SHP77 (cell line): ENCODE data around the gene SNRK.
A peak's percentile ranks its signal among the peaks of the same experiment; 100 is the strongest.

Experiments used
- DNase-seq, 2 experiments: peaks; one replicate each; lab custom pipeline; 2025; lab: John Stamatoyannopoulos, UW

Gene SNRK

DNA sequence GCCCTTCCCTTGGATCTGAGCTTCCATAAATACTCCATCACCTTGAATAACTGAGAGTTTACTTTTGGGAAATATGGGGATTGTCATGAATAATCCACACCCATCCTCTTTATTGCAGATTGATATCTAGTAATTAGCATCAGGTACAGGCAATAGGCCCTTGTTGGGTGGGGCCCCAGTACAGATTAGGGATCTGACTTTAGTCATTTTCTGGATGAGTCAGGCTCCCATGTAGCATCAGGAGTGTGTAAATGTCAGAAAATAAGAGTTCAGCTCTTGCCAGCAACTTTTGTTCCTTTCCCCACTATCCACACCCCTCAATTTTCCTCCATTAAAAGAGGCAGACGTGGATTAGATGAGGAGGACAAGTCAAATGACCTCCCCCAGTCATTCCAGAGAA is 17.7 kb upstream of the SNRK start:
- no peak for DNase-seq

DNA sequence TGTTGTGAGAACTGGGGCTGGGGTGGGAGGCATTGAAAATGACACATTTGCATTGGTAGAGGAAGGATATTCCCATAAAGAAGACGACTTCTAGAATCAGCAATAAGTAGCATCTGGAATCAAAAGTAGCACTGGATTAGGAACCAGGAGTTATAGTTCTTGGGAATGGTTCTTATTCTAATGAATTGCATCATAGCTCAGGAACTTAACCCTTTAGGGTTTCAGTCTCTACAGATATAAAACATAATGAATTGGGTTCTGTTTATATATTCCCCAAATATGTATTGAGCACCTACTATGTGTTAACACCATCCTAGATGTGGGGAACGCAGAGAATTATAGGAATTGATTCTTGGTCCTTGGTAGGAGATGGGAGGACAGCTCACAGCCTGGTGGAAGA is 16.3 kb upstream of the SNRK start:
- DNase-seq = no peak

DNA sequence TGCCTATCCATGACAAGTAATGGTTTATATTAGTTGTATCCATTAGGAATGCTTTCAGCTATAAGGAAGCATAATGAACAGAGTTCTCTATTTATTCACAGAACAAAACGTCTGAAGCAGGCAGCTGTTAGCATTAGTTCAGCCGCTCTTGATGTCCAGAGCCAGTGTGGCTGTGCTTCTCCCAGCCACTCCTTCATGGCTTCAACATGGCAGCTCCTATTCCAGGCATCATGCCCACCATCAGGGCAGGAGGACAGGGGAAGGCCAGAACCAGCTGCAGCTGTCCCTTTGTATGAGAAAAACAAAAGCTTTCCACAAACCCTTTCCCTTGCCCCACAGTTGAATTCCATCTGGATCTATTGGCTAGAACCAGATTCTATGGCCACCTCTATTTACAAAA is 12.9 kb upstream of the SNRK start:
- DNase-seq = no peak

DNA sequence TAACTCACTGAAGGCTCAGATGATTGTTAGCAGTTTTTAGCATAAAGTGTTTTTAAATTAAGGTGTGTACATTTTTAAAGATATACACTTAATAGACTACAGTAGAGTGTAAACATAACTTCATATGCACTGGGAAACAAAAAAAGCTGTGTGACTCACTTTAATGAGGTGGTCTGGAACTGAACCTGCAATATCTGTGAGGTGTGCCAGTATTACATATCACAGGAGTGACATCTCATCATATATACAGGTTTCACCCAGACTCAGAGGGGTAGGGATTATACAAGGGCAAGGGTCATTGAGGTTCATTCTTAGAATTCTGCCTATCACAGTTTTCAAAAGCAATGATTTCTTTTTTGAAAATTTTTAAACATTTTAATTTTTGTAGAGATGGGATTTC is 7.3 kb upstream of the SNRK start:
- DNase-seq = no peak

DNA sequence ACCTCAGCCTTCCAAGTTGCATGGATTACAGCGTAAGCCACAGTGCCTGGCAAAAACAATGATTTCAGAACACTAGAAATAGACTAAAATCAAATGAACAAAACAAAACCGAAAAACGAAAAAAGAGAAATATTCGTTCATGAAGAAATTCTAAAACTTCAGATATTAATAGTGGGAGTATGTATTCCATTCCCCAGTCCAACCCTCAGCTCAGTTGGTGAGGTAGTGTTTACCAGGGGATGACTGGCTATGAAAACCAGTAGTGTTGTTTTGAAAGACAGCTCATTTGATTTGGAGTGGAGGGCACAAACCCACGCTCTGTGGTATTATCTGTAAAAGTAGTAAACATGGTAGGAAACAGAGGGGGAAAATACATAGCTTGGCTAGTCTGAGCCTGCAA is 6.8 kb upstream of the SNRK start:
- no peak for DNase-seq

DNA sequence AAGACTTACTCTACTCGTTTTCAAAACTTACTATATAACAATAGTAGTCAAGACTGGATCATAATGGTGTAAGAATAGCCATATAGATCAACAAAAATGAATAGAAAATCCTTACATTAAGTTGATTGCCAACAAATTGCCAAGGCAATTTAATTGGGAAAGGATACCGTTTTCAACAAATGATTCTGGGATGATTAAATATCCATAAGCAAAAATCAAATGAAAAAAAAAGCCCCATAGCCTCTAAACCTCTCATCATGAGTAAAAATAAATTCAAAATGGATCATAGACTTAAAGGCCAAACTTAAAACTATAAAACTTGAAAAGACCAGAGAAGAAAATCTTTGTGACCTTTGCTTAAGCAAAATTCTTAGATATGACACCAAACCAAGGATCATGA is 5.3 kb upstream of the SNRK start:
- DNase-seq = no peak

DNA sequence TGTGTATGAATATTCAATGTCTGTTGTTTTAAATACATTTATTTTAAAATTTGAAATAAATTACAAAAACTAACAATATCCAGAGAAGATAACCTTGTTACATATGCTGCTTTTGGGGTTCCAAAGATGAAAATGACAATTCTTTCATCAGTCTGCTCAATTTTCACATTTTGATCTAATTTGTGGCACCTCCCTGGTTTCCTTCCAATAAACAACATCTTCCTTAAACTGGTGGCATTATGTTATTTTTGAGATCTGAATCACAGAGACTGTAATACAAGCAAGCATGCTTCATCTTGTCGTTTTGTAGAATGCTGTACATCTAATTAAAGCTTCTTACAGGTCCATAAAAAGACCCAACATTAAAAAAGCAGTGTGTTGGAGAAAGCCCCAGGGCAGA is 2.2 kb upstream of the SNRK start:
- DNase-seq = no peak

DNA sequence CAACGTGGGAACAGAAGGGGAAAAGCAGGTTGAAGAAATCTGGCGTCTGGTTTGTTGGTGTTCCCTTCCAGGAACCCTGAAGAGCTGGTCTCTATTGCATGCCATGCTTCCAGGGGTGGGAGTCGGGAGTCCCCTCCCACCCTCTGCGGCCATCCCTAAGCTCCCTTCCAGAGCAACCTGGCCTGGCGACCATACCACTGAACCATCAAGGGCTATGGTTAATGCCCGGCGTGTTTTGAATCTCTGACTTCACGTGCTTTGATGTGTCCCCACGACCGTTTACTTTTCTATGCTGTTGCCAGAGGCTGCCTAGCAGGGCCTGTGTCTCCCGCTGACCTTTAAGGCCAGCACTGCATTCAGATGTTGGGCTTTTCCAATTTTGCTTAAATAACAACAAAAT is 696 bp upstream of the SNRK start:
- DNase-seq = no peak

DNA sequence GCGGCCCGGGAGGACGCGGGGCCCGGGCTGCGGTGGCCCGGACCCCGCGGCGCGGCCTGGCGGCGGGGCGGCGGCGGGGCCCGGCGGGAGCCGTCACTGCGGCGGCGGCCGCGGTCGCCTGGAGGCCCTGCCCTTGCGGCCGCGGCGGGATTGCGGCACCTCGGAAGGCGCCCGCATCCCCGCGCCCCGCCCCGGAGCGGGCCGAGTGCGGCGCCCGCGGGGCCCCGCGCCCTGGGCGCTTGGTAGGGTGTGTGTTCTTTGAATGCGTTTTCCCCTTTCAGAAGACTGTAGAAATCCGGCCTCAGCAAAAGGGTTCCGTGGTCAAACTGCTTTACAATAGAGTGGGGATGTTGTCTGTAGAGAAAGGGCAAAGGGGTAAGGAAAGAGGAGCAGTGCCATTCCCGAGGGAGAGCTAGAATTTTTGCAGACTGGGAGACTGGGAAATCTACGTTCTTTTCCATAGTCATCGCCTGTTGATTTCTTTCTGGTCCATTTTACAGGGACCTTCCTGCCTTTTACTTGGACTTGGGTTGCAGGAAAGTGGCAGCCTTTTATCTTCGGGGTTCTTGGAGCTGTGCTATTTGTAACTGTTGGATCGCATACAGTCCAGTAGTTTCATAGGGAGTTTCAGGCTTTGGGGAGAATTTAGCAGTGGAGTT is 630 bp downstream of the SNRK start:
- DNase-seq = peak in 1 of 2 experiments; percentile 8

DNA sequence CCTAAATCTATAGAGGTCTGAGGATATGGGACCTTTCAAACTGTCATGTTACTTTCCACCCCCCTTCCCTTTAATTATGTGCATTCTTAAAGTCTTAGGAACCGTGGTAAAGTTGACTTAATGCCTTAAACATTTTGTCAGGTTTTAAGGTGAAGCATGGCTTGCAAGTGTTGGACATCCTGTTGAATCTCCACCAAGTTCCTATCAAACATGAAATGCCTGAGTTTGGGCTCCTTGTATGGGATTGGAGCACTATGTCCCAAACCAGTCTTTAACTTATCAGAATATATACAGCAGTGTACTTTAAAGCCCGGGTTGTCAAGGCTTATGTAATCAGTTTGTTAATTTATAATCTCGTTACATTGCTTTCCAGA is 1.1 kb downstream of the SNRK start:
- no peak for DNase-seq

DNA sequence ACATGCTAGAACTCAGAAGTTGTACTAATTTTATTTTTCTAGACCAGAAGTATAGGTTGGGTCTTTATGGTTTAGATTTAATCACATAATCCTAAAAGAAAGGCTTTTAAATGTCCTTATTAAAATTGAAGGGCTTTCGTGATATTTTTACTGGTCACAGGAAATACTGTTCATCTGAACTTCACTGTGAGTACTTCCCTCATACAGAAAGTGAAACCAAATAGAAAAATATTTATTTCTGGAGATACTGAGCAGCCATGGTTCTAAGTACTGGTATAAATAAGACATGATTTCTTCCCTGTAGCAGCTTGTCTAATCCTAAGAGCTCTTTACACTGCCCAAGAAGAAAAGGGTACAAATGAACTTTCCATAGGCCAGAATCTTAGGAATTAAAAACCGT is 2.0 kb downstream of the SNRK start:
- DNase-seq = no peak

DNA sequence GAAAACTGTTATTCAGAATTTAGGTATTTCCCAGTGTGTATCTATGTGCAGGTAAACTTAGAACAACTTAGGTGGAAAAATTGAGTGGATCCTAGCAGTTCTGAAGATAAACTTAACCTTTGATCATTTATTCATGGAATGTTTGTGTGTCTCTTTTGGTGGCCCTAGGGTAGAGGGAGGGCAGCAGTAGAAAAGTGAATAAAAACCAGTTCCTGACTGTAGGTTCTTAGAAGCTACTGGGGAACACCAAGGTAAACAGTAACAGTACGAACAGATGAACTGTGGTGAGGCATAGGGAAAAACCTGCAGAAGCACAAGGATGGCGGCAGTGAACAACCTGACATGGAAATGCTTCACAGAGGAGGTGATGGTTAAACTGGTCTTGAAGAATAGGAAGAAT is 2.5 kb downstream of the SNRK start:
- DNase-seq = no peak

DNA sequence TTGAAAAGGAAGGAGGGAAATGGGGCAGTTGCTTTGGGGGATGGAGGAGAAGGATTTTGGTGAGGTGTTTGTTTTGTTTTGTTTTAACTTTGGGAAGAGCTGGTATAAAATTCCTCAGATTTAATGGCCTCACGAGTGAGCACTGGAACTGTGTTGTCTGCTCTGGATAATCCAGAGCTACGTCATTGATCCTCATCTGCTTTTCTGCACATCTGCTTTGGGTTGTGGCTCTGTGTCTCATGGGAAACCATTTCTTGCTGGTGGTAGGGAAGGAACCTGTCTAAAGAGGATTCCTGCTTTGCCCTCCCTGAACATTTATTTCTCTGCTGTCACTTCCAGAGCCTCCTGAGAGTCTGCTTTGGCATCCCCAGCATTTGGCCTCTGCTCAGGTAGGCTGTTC is 3.1 kb downstream of the SNRK start:
- DNase-seq = no peak

DNA sequence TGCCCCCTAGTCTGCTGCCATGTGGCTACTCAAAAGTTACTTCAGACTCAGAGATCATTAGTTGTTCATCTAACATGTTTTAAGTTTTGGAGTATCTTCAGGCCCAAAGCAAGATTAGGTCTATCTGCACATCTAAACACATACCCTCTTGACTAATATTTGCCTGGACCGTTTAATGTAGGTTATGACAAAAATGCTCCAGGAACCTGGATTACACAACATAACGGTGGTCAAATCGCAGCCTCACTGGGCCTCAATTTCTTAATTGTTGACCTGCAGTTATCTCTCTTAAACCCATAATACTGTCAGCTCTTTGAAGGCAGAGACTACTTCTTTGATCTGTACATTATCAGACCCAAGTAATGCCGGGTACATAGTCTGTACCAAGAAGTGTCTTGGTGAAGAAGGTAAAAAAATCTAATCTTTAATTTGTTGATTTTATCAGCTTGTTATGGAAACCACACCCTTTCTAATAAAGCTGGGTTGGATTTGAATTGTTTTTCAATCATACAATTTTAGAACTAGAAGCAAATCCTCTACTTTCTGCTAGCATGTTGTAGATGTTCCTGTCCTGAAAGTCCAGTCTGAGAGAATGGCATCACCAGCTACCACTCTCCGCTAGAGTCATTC is 3.6 kb downstream of the SNRK start:
- DNase-seq = no peak

DNA sequence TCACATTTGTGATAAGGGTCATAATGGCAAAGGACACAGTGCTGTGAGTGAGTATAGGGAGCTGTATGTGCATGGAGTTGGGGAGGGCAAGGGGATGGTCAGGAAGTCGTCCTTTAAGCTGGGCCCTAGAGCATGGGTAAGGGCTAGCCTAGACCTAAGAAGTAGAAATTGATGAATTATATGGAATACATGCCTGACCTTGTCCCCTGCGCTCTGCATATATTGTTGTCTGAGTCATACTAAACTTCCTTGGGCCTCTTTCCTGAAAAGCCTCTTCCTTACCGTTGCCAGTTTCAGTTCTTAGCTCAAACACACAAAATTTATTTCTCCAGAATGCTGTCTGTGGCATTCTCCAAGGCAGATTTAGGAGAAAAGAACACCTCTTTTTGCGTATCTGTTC is 4.6 kb downstream of the SNRK start:
- no peak for DNase-seq

DNA sequence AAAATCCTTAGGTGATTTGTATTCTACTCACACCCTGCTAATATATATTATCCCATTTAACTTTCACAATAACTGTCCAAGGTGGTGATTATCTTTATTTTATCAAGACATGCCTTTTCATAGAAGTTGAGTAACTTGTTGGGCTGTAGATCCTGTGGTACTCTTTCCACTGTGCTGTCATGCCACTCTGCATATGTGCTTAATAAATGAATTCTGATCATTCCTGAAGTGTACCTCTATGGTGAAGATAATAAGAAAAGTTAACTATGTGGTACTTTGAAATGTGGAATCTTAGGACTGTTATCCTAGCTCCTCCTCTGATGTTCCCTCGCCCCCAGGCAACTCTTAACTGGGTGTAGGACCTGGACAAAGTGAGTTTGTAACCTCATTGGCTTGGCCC is 5.2 kb downstream of the SNRK start:
- DNase-seq = no peak

DNA sequence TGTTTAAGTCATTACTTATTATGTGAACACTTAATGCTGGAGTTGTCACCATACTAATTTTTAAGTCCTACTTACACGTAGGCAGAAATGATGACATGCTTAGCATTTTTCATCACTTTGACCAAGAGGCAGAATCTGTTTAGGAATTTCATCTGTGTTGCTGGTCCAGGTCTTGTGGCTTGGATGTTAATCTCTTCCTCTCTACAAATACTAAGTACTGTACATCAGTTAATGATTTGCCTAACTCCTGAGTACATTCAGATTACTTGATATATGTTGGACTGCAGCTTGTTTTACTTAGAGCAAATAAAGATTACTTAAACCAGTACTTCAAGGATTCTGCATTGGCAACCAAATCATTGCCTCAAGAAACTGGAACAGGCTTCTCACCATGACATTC is 8.6 kb downstream of the SNRK start:
- DNase-seq = no peak

DNA sequence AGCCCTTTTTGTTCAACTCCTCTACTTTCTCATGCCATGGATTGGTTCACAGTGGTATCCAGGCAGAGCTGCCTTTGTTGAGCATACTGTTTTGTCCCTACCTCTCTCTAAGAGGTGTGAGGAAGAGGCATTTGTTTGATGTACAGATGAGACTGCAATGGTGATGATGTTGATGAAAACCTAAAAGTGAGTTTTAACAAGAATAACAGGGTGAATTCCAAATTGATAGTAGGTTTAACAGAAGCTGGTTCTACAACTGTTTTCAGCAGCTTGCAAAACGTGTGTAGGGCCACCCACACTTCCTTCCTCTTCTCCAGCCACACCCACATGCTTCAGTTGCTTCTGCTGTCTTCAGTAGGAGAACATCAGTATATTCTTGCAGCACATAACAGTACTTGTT is 10.2 kb downstream of the SNRK start:
- DNase-seq = no peak

DNA sequence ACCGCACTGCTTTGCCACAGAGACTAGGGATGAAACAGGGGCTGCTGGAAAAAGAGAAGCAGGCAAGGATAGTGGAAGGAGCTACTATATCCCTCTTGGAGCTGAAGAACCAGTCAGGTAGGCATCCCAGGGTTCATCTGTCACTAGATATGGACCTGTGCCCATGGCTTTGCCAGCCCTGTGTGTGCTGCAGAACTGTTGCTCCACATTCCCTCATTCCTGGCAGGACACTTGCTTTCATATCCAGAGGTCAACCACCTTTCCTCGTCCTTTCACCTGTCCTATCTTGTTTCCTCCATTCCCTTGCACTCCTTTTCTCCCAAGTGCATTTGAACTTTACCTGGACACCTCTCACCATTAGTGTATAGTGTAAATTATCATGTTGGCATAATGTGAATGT is 12.0 kb downstream of the SNRK start:
- DNase-seq = no peak

DNA sequence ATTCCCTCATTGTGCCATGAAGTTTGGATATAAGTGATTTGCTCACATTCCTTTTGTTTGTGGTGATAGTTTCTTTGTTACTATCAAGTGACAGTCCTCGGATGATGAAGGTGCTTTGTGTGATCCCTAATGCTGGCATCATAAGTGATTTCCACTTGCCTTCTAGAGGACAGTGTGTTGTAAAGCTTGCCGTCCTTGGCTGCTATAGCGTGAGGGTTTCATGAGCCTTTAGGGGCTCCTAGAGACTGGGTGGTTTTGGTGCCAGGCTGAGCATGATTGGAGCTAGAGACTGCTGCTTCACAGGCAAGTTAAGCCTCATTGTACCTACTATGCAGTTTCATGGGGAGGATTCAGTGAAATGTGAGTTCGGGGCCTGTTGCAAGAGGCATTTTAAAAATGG is 12.4 kb downstream of the SNRK start:
- no peak for DNase-seq

DNA sequence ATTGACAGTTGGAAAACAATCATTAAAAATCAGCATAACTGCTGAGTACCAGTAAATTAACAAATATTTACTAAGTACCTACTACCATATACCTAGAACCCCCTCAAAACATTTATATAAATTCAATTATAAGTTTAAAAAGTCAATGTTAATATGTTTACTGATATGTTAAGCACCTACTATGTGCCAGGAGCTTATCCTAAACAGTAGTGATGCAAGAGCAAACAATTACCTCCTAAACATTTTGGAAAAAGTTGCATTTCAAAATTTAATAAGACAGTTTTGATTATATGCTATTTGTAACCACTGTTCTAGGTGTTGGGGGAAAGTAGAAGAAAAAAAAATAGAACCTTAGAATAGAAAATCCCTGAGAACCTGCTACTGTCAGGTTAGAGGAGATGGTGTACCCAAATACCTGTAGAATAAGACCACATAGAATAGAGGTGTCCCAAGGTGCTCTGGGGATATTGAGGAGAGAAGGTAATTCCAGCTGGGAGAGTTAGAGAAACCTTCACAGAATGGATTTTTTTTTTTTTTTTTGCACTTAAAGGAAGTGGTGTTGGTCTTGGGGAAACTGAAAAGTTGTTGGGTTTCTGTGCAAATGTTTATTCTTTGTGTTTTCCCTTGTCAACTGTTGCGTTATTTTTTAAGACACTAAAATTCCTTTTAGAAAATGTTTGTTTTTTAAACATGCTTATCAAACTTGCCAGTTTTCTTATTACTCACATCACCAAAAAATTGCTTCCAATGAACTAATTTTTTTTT is 16.0 kb downstream of the SNRK start:
- DNase-seq = no peak

DNA sequence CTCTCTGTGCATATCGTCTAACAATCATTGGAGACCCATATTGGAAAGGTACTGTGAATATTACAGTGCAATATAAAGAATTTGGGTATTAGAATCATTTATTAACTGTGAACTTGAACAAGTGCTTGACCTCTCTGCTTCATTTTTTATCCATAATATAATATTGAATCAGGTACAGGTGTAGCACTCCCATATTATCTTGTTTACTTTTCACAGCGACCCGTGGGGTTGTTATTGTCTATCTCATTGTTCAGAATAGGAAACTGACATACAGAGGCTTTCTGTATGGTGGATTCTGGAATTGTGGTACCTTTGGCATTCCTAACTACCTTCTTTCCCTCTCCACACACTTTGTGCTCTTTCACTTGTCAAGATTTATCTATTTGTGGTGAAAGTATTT is 17.8 kb downstream of the SNRK start:
- no peak for DNase-seq

DNA sequence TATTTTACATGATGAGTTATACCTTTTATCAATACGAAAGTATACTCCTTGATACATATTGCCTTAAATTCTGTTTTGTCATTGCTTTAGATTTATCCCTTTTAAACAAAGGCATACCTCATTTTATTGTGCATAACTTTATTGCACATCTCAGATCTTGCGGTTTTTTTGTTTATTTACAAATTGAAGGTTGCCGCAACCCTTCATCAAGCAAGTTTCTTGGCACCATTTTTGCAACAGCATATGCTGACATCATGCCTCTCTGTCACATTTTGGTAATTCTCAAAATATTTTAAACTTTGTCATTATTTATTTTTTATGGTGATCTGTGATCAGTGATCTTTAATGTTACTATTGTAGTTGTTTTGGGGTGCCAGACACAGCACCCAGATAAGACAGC is 20.9 kb downstream of the SNRK start:
- DNase-seq = no peak

DNA sequence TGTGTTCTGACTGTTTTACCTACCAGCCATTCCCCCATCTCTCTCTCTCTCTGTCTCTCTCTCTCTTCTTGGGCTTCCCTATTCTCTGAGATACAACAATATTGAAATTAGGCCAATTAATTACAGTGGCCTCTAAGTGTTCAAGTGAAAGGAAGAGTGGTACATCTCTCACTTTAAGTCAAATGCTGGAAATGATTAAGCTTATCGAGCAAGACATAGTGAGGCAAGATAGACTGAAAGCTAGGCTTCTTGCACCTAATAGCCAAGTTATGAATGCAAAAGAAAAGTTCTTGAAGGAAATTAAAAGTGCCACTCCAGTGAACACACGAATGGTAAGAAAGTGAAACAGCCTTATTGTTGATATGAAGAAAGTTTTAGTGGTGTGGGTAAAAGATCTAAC is 21.3 kb downstream of the SNRK start:
- no peak for DNase-seq
